ENCODE measurements around the gene GEMIN7.

The GEMIN7 gene

GRCh38 chr19:45061965-45062364 lies 17.1 kb upstream of the GEMIN7 start:
- no peak for DNase-seq (ENCODE audit: low spot score)

- no peak for DNase-seq (ENCODE audit: low spot score)
Measured at GRCh38 chr19:45063851-45064801, 14.9 kb upstream of the GEMIN7 start.

GRCh38 chr19:45066921-45067661 lies 12.0 kb upstream of the GEMIN7 start:
- no peak for DNase-seq (ENCODE audit: low spot score)

- DNase-seq (ENCODE audit: low spot score): no peak
Measured at GRCh38 chr19:45068041-45068440, 11.0 kb upstream of the GEMIN7 start.

GRCh38 chr19:45069056-45069455 lies 10.0 kb upstream of the GEMIN7 start:
- DNase-seq (ENCODE audit: low spot score): no peak

GRCh38 chr19:45070214-45070613 lies 8.8 kb upstream of the GEMIN7 start:
- DNase-seq (ENCODE audit: low spot score): no peak

GRCh38 chr19:45070861-45071544 lies 8.1 kb upstream of the GEMIN7 start:
- no peak for DNase-seq (ENCODE audit: low spot score)

GRCh38 chr19:45071545-45071938 lies 7.5 kb upstream of the GEMIN7 start:
- no peak for DNase-seq (ENCODE audit: low spot score)

- DNase-seq (ENCODE audit: low spot score): no peak
Measured at GRCh38 chr19:45071969-45072790, 6.9 kb upstream of the GEMIN7 start.

- no peak for DNase-seq (ENCODE audit: low spot score)
Measured at GRCh38 chr19:45074744-45075300, 4.2 kb upstream of the GEMIN7 start.

- peak; percentile 81 for DNase-seq (ENCODE audit: low spot score)
Measured at GRCh38 chr19:45075301-45076028, 3.6 kb upstream of the GEMIN7 start.

- DNase-seq (ENCODE audit: low spot score): peak; percentile 88
Measured at GRCh38 chr19:45076029-45076850, 2.8 kb upstream of the GEMIN7 start, which contains the start of gene ZNF296. TSS of gene ZNF296 (minus strand) at chr19:45076478. CDS start at chr19:45076373, 105 bp downstream.

GRCh38 chr19:45076851-45077730 lies 2.0 kb upstream of the GEMIN7 start:
- DNase-seq (ENCODE audit: low spot score): no peak

- no peak for DNase-seq (ENCODE audit: low spot score)
Measured at GRCh38 chr19:45078390-45079062, 534 bp upstream of the GEMIN7 start.

GRCh38 chr19:45079911-45080370 lies 881 bp downstream of the GEMIN7 start:
- DNase-seq (ENCODE audit: low spot score): no peak

- no peak for DNase-seq (ENCODE audit: low spot score)
Measured at GRCh38 chr19:45082170-45082569, 3.1 kb downstream of the GEMIN7 start.

GRCh38 chr19:45086480-45086879 lies 7.4 kb downstream of the GEMIN7 start:
- DNase-seq (ENCODE audit: low spot score): no peak

GRCh38 chr19:45087531-45087930 lies 8.5 kb downstream of the GEMIN7 start:
- DNase-seq (ENCODE audit: low spot score): no peak

Measured in LoVo (cell line).